C4-2B (cell line): ENCODE measurements around the gene IFITM1.

Source experiments
- ZFX ChIP-seq: fragments of 450-650 bp; IDR thresholded peaks from 2 replicates; pipeline ENCODE4 v1.6.1; 2017
- TF ChIP-seq, protein P1 (sequence below): fragments of 450-650 bp; conservative IDR thresholded peaks from 2 replicates; pipeline ENCODE4 v1.5.1; 2017; ENCODE audit warnings: mild to moderate bottlenecking

DNA sequence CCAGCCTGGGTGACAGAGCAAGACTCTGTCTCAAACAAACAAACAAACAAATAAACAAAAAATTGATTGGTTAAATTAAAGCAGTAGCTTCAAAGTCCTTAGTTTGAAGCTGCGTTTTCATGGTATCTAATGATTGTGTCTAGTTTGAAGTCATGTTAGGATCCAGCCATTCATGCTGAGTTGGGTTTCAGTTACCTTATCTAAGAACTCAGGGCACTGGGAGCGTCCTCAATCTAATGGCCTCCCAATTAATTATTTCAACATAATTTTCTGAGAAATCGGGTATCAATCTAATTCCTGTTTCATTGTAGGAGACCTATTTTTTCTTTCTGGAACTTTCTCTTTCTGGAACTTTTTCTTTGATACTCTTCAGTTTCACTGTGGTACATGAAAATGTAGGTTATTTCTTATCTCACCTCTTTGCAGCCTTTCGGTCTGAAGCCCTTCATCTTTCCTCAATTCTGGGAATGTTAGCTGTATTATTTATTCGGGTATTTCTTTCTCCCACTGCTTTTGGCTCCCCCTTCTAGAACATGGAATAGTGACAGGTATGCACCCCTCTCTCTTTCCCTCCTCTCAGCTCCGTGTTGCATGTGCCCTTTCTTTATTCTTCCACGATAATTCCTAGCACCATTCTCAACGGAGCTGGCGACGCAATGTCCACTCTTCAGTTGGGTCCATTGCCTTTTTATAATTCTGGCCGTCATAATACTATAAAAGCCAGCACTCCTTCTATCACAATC is 31.2 kb downstream of the IFITM1 start:
- TF ChIP-seq, protein P1, sequence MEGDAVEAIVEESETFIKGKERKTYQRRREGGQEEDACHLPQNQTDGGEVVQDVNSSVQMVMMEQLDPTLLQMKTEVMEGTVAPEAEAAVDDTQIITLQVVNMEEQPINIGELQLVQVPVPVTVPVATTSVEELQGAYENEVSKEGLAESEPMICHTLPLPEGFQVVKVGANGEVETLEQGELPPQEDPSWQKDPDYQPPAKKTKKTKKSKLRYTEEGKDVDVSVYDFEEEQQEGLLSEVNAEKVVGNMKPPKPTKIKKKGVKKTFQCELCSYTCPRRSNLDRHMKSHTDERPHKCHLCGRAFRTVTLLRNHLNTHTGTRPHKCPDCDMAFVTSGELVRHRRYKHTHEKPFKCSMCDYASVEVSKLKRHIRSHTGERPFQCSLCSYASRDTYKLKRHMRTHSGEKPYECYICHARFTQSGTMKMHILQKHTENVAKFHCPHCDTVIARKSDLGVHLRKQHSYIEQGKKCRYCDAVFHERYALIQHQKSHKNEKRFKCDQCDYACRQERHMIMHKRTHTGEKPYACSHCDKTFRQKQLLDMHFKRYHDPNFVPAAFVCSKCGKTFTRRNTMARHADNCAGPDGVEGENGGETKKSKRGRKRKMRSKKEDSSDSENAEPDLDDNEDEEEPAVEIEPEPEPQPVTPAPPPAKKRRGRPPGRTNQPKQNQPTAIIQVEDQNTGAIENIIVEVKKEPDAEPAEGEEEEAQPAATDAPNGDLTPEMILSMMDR, result no peak
- no peak for TF ChIP-seq ZFX
